Right cardiac atrium (tissue), 5 donors: ENCODE results near the gene ELP4. TPM values are rescaled to one million over a fixed set of nuclear protein-coding genes. Genes with fewer than 3 reads are reported as not detected.

Experiments used
- ATAC-seq, 2 donors: fragments of 200-7000 bp; cut with Tn5 transposase; one replicate each; pipeline versions ENCODE4 v1.8.0 to v1.9.1; 2020; ENCODE audit warnings: moderate library complexity in 2 of 2, mild to moderate bottlenecking in 1 of 2
- DNase-seq, 3 donors: peaks; one replicate each; pipeline ENCODE4 v3.0.0-alpha.2; 2020
- H3K27ac ChIP-seq: one replicate; pipeline ENCODE4 v1.5.1; 2013; ENCODE audit warnings: mild to moderate bottlenecking, low read length, control low read depth, moderate library complexity
- H3K27me3 ChIP-seq: one replicate; pipeline ENCODE4 v1.6.1; 2013; ENCODE audit not compliant: control insufficient read depth, insufficient read depth
- H3K4me1 ChIP-seq: one replicate; pipeline ENCODE4 v1.6.1; 2013; ENCODE audit warnings: low read length; ENCODE audit not compliant: control insufficient read depth, insufficient read depth
- H3K4me3 ChIP-seq: one replicate; pipeline ENCODE4 v1.5.1; 2013; ENCODE audit warnings: low read length, control low read depth
- H3K9me3 ChIP-seq: one replicate; pipeline ENCODE4 v1.6.1; 2013; ENCODE audit warnings: low read length; ENCODE audit not compliant: control insufficient read depth
- WGBS: extraction: QIAGEN DNeasy Blood & Tissue Kit; methylation state at CpG from one replicate; pipeline ENCODE4 v1.1.7; 2013; 5-methylcytosine and 5-hydroxymethylcytosine counted together
- intact Hi-C, 4 donors: fragments of 100-400 bp; cut with DNase I; formaldehyde crosslinking; loops; one replicate each; pipeline versions ENCODE4 v1.11.0 to v1.14.0; 2022 to 2023
- polyA plus RNA-seq: library from polyadenylated mRNA; stranded (reverse); fragments of 200-250 nt; gene quantifications from one replicate; pipeline ENCODE4 v1.2.3, GENCODE V29; 2013
- total RNA-seq, 4 donors: library from RNA; stranded (reverse); fragmentation: NEBNext Ultra II Directional; extraction: Animal tissue kit (Norgen Biotek cat#: 25700); gene quantifications; one replicate each; pipeline ENCODE4 v1.2.1, GENCODE V29; 2021
- donor health status: healthy with polysubstance abuse.
- donor health status: DM: no; HTN: yes; CAD: no.
- donor health status: DM: no; HTN: no; CAD: no.
- donor health status: DM: no; HTN: yes; CAD: no; lungs with severe emphysema.
- donor health status: DM: yes; HTN: yes; CAD: no.

ELP4 gene
- total and polyA plus RNA-seq, 5 donors: 13.2 to 17.9 (median 15.1) TPM

DNA sequence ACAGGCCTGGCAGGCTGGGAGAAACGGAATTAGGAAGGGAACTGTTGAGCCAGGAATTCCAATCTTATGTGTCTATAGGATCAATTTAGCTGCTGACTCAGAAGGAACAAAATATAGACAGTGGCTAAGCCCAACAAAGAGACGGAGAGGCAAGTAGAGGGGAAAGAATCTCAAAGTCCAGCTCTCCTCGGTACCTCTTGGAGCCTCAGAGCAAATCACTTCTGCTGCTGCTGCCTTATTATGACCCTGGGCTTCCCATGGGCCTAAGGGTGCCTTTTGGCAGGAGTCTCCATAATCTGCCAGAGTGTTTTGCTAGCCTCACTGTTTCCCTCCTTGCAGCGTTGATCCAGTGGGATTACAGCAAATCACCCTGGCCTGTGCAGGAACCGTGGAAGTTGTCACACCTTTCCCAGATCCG is 269.8 kb downstream of the ELP4 start:
- intact Hi-C loops: no loop called here
- WGBS: 56% methylated on average over 6 of the region's 6 CpGs
- no peak overlapping the region for H3K27ac ChIP-seq

DNA sequence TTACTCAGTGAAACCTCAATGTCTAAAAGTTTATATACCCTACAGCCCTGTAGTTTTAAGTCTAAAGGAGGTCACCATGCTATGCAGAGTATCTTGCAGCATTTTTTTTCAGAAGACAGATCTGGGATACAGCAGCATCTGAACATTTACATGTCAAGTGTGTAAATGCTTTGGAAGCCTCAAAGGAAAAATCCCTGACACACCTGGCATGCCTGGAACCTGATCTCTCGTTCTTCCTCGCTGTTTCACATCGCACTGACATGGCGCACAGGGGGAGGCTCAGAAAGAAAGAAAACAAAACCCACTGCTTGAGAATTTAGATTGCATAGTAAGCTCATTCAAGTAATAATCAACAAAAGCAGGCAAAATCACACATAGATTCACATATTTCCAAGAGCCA is 270.5 kb downstream of the ELP4 start:
- DNase-seq: no peak
- Histone ChIP-seq H3K27ac (no peak overlapping the region), H3K9me3 (peaks cover 2% of the 10 kb centered on the region), H3K4me3 (no peak overlapping the region), H3K27me3 (no peaks in the 10 kb centered on the region), H3K4me1 (peaks cover 1% of the 10 kb centered on the region)
- intact Hi-C loops: no loop called here
- WGBS: 97% methylated on average over 4 of the region's 4 CpGs
- no peak for ATAC-seq

More for the DNA sequence above, 269.8 kb downstream of the ELP4 start:
- peaks cover 2% of the 10 kb centered on the region for H3K9me3 ChIP-seq
- H3K27me3 ChIP-seq: no peaks in the 10 kb centered on the region
- H3K4me3 ChIP-seq: no peak overlapping the region
- ATAC-seq: no peak
- no peak for DNase-seq
- H3K4me1 ChIP-seq: peaks cover 1% of the 10 kb centered on the region

DNA sequence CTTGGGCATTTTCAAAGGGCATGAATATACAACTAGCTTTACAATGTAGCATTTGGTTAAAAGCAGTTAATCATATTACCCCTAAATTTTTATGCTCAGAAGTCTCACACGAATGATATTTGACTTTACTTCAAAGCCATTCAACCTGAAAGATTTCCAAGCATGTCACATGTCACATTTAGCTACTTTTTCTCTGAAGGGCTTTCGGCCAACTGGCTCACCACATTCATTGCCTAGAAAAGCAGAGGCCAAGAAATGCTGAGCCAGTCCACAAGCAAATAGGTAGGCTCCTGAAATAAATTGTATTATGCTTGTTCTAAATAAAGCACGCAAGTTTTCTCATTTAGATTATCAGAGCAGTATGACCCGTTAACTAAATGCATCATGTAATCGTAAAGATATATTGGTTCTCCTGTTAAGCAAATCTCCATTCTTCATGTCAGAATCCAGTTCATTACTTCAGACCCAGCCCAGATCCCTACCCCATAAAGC is 271.0 kb downstream of the ELP4 start:
- 63% methylated on average over 5 of the region's 5 CpGs for WGBS
- H3K4me3 ChIP-seq: no peak overlapping the region
- H3K4me1 ChIP-seq: peaks cover 1% of the 10 kb centered on the region
- no peaks in the 10 kb centered on the region for H3K27me3 ChIP-seq
- H3K27ac ChIP-seq: no peak overlapping the region
- ATAC-seq (no peak), DNase-seq (no peak)
- intact Hi-C loops: no loop called here
- peaks cover 2% of the 10 kb centered on the region for H3K9me3 ChIP-seq

DNA sequence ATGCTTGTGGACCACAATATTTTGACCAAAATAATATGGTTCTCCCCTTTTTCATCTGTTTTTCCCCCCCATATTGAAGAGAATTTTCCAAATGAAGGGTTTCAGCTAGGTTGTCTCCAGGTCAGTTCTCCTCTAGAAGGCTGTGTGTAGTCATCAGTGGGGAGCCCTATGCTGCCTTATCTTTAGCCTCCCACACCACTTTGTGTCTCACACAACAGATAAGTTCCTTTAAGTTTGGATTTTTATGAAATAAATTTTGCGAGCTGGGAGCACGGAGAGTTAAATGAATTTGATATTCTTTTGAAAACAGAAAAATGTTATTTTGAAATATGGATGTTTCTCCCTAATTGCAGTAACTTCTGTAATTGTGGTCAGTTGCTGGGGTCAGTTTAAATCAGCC is 272.7 kb downstream of the ELP4 start:
- Histone ChIP-seq H3K4me1 (peaks cover 1% of the 10 kb centered on the region), H3K27ac (no peak overlapping the region), H3K9me3 (peaks cover 2% of the 10 kb centered on the region), H3K27me3 (no peaks in the 10 kb centered on the region), H3K4me3 (no peak overlapping the region)
- 98% methylated on average over 2 of the region's 2 CpGs for WGBS
- no peak for DNase-seq
- ATAC-seq: no peak
- intact Hi-C loops: no loop called here

DNA sequence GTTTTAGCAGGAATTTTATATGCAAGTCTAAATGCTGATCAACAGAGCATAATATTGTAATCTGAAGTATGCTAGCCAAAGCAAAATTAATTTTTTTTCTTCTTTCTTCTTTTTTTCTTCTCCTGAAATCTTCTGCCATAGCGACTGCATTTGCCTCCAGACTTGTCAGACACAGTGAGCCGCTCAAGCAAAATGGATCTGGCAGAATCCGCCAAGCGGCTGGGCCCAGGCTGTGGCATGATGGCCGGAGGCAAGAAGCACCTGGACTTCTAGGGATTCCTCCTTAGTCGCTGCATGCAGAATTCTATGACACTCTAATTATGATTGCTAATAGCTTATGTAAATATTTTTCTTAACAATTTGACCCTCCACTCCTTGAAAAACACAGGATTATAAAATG is 273.7 kb downstream of the ELP4 start:
- no peak for DNase-seq
- Histone ChIP-seq H3K27me3 (no peaks in the 10 kb centered on the region), H3K27ac (no peak overlapping the region), H3K9me3 (no peaks in the 10 kb centered on the region), H3K4me3 (no peak overlapping the region), H3K4me1 (peaks cover 1% of the 10 kb centered on the region)
- ATAC-seq: no peak
- intact Hi-C loops: no loop called here
- WGBS: 98% methylated on average over 6 of the region's 6 CpGs

DNA sequence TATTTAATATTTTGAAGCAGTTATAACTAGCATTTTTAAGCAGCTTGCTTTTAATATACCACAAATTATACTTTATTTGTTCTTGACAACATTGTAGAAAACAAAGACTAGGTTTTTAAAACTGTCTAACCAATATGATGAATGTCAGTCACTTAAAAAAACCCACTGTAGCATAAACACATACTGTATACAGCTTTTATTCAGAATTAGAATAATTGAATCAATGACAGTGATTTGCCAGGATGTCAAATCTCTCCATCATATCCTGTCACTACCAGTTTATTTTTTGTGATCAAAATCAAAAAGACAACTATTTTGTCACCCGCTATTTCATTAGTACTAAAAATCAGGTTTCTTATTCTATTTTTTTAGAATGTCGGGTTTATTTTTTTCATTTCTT is 275.0 kb downstream of the ELP4 start:
- Histone ChIP-seq H3K27me3 (no peaks in the 10 kb centered on the region), H3K4me3 (no peak overlapping the region), H3K27ac (no peak overlapping the region), H3K9me3 (no peaks in the 10 kb centered on the region), H3K4me1 (peaks cover 1% of the 10 kb centered on the region)
- DNase-seq (no peak), ATAC-seq (no peak)
- WGBS: 99% methylated on average over 2 of the region's 2 CpGs
- intact Hi-C loops: no loop called here

DNA sequence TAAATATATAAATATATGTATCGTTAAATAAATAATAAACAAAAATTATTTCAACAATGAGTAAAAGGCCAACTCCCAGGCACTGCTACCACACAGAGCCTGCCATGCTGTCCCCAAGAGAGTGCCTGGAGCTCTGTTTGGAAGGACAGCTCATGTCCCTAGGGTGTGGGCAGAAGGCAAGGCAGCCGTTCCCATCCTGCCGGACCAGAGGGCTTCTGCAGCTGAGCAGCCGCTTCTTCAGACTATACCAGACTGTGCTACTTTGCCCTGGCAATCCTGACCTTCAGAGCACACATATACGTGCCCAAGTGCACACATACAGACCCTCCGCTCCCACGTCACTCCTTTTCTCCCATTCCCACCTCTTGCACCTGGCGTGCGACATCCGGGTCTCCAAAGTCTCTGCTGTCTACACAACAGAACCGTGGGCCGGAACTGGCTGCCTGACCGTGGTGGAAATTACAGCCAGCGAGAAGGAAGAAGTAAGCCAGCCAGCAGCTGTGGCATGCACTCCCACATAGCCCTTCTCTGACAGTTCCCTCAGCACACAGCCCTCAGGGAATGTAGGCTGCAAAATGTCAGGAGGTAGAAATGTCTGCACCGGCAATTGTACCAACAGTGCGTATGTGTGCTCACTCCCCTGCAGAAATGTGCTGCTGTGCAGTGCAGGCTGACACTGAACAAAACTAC is 277.6 kb downstream of the ELP4 start:
- intact Hi-C loops: no loop called here
- Histone ChIP-seq H3K27me3 (no peaks in the 10 kb centered on the region), H3K4me3 (no peak overlapping the region), H3K27ac (no peak overlapping the region), H3K4me1 (no peaks in the 10 kb centered on the region), H3K9me3 (no peaks in the 10 kb centered on the region)
- 86% methylated on average over 16 of the region's 16 CpGs for WGBS
- DNase-seq (no peak), ATAC-seq (no peak)

DNA sequence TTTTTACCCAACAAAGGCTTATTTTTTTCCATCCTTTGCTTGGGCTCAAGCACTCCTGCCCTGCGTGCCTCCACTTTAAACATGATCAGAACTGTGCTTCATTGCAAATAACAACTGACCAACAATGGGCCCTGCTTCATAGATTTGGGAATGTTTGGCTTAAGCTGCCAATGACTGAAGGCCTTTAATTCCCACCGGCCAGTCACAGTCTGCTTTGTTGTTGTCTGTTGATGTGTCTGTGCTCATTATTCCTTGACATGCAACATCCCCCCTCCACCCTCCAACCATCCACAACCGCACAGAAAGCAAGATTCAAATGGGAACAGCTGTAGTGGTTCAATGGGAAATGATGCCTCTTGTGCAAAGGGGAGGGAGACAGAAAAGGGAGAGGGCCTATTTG is 278.5 kb downstream of the ELP4 start:
- no peaks in the 10 kb centered on the region for H3K9me3 ChIP-seq
- H3K4me3 ChIP-seq: no peak overlapping the region
- DNase-seq: no peak
- no peak overlapping the region for H3K27ac ChIP-seq
- intact Hi-C loops: no loop called here
- no peak for ATAC-seq
- H3K27me3 ChIP-seq: no peaks in the 10 kb centered on the region
- WGBS: 86% methylated on average over 3 of the region's 3 CpGs
- no peaks in the 10 kb centered on the region for H3K4me1 ChIP-seq

DNA sequence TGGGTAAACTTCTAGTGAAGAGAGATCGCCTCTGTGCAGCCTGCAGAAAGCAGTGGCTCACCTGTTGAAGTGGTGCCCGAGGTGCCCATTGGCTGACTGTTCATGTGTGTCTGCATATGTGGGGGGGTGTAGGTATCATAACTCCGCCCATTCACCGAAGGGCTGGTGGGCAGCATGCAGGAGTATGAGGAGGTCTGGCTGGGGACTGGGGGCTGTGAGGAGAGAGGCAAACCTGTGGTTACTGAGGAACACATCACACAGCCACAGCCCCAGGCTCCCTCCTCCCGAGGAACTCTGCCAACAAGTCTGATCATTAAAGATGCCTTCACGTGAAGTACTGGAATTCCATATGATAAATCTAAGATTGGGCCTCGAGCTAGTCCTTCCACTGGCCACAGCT is 281.1 kb downstream of the ELP4 start:
- no peak for ATAC-seq
- H3K4me3 ChIP-seq: no peak overlapping the region
- H3K4me1 ChIP-seq: no peaks in the 10 kb centered on the region
- H3K9me3 ChIP-seq: no peaks in the 10 kb centered on the region
- intact Hi-C loops: no loop called here
- 76% methylated on average over 7 of the region's 7 CpGs for WGBS
- no peak overlapping the region for H3K27ac ChIP-seq
- no peak for DNase-seq
- peaks cover 3% of the 10 kb centered on the region for H3K27me3 ChIP-seq

DNA sequence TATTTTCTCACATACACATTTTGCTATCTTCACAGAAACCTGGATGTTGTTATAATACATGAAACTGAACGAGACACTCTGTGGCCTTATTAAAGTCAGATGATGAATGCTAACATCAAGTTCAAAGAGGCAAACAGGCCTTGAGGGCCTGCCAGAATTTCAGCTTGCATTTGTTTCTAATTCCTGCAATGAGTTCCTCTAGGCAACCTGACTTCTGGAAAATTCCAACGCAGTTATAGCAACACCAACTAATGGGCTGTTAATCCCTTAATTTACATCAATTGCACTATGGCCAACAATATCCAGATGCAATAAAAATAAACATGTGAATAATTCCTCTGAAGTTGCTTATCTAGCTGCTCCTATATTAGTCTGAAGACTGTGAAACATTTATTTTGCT is 282.5 kb downstream of the ELP4 start:
- ATAC-seq: no peak
- no peaks in the 10 kb centered on the region for H3K9me3 ChIP-seq
- no peak for DNase-seq
- H3K4me3 ChIP-seq: no peak overlapping the region
- intact Hi-C loops: no loop called here
- no peak overlapping the region for H3K27ac ChIP-seq
- 79% methylated on average over 2 of the region's 2 CpGs for WGBS
- no peaks in the 10 kb centered on the region for H3K4me1 ChIP-seq
- H3K27me3 ChIP-seq: peaks cover 3% of the 10 kb centered on the region

DNA sequence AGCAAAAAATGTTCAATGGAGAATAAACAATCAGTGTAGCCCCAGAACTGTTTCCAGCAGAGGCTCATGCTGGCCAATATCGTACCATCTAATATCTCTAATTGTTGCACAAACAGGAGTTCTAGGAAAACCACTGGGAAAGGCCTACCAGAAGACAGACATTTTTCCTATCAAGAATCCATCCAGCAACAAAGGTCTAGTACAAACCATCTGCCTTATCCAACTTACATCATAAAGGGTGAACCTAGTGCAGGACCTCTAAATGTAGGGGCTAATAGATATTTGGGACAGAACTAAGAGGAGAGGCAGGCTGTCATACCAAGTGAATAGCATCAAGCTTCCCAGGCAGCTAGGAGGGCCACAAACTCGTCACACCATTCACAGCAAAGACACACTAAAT is 282.9 kb downstream of the ELP4 start:
- WGBS: 90% methylated on average over 2 of the region's 2 CpGs
- no peak for DNase-seq
- H3K27ac ChIP-seq: no peak overlapping the region
- no peak for ATAC-seq
- H3K4me1 ChIP-seq: no peaks in the 10 kb centered on the region
- H3K9me3 ChIP-seq: no peaks in the 10 kb centered on the region
- H3K4me3 ChIP-seq: no peak overlapping the region
- intact Hi-C loops: no loop called here
- H3K27me3 ChIP-seq: peaks cover 3% of the 10 kb centered on the region

DNA sequence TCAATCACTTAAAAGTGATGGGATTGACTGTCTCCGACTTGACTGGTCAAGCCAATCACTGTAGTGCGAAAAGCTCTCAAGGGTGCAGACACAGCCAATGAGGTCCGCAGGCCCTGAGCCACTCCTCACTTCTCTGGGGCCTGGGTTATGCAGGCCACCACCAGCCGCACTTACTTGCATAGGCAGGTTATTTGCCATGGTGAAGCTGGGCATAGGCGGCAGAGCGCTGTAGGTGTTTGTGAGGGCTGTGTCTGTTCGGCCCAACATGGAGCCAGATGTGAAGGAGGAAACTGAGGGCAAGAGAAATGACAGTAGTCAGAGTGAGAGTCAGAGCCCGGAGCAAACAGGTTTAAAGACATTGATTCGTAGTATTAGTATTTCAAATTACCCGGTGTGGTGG is 283.7 kb downstream of the ELP4 start:
- H3K27ac ChIP-seq: no peak overlapping the region
- no peak for ATAC-seq
- DNase-seq: no peak
- H3K4me3 ChIP-seq: no peak overlapping the region
- H3K27me3 ChIP-seq: peaks cover 3% of the 10 kb centered on the region
- intact Hi-C loops: no loop called here
- H3K4me1 ChIP-seq: no peaks in the 10 kb centered on the region
- H3K9me3 ChIP-seq: no peaks in the 10 kb centered on the region
- WGBS: 95% methylated on average over 10 of the region's 10 CpGs
